Brain microvascular endothelial cell (primary cell): ENCODE results near the gene VIPR2.

Source experiments
- DNase-seq: peaks from one replicate; pipeline ENCODE4 v3.0.0-alpha.2; 2020
- H3K27ac ChIP-seq: fragments of 250-450 bp; sonication (Bioruptor Pico); 2 replicates; pipeline ENCODE4 v1.5.1; 2020; ENCODE audit warnings: mild to moderate bottlenecking, moderate library complexity
- H3K27me3 ChIP-seq: fragments of 250-450 bp; sonication (Bioruptor Pico); replicated peaks from 2 replicates; pipeline ENCODE4 v1.5.1; 2020; ENCODE audit warnings: mild to moderate bottlenecking
- H3K36me3 ChIP-seq: fragments of 250-450 bp; sonication (Bioruptor Pico); replicated peaks from 2 replicates; pipeline ENCODE4 v1.5.1; 2020; ENCODE audit warnings: mild to moderate bottlenecking
- H3K4me3 ChIP-seq: 2 replicates; pipeline ENCODE4 v1.5.1; 2011; ENCODE audit warnings: low read depth, mild to moderate bottlenecking, control low read depth, low read length, moderate library complexity
- CTCF ChIP-seq: IDR thresholded peaks from 2 replicates; pipeline ENCODE4 v1.5.1; 2011; ENCODE audit warnings: low read depth, mild to moderate bottlenecking, moderate library complexity, low read length, control low read depth, inconsistent platforms; ENCODE audit errors: missing control alignments
- in situ Hi-C: cut with HindIII; loops from 2 replicates; pipeline ENCODE4 v1.10.0; 2017; ENCODE audit warnings: low sequenced_read_pairs, low pct_ligation_motif_present

Gene VIPR2

GRCh38 chr7:159099711-159100231, 44.9 kb downstream of the VIPR2 start:
- no peaks in the 10 kb centered on the region for H3K27me3 ChIP-seq
- TF ChIP-seq CTCF = no peak
- in situ Hi-C loops = no loop called here
- no peak overlapping the region for H3K27ac ChIP-seq
- H3K36me3 ChIP-seq = no peaks in the 10 kb centered on the region
- H3K4me3 ChIP-seq = no peak overlapping the region
- no peak for DNase-seq

- no peaks in the 10 kb centered on the region for H3K36me3 ChIP-seq
- no peak overlapping the region for H3K27ac ChIP-seq
- no peak for DNase-seq
- H3K4me3 ChIP-seq = no peak overlapping the region
- in situ Hi-C loops = no loop called here
- H3K27me3 ChIP-seq = no peaks in the 10 kb centered on the region
- no peak for TF ChIP-seq CTCF
Observed at GRCh38 chr7:159098811-159099655, 45.6 kb downstream of the VIPR2 start.

DNA sequence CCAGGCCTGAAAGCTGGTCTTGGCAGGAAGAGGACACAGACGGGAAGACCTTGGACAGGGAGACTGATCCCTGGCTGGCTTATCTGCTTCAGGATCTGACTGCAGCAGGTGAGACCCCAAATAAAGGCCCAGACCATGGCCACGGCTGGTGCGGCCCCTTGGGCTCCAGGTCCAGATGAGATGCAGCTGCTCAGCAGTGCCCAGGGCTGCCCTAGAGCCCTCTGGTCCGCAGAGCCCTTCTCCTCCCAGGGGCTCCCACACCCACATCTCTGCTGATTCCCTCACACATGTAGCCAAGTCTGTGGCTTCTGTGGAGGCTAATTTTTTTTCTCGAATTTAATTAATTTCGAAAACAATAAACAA, 46.3 kb downstream of the VIPR2 start:
- no peak for DNase-seq
- Histone ChIP-seq H3K4me3 (no peak overlapping the region), H3K27me3 (no peaks in the 10 kb centered on the region), H3K36me3 (no peaks in the 10 kb centered on the region), H3K27ac (no peak overlapping the region)
- TF ChIP-seq CTCF = no peak
- in situ Hi-C loops = no loop called here

GRCh38 chr7:159097661-159098423, 46.8 kb downstream of the VIPR2 start:
- Histone ChIP-seq H3K27me3 (no peaks in the 10 kb centered on the region), H3K36me3 (no peaks in the 10 kb centered on the region), H3K27ac (no peak overlapping the region), H3K4me3 (no peak overlapping the region)
- TF ChIP-seq CTCF = no peak
- in situ Hi-C loops = no loop called here
- DNase-seq = no peak

DNA sequence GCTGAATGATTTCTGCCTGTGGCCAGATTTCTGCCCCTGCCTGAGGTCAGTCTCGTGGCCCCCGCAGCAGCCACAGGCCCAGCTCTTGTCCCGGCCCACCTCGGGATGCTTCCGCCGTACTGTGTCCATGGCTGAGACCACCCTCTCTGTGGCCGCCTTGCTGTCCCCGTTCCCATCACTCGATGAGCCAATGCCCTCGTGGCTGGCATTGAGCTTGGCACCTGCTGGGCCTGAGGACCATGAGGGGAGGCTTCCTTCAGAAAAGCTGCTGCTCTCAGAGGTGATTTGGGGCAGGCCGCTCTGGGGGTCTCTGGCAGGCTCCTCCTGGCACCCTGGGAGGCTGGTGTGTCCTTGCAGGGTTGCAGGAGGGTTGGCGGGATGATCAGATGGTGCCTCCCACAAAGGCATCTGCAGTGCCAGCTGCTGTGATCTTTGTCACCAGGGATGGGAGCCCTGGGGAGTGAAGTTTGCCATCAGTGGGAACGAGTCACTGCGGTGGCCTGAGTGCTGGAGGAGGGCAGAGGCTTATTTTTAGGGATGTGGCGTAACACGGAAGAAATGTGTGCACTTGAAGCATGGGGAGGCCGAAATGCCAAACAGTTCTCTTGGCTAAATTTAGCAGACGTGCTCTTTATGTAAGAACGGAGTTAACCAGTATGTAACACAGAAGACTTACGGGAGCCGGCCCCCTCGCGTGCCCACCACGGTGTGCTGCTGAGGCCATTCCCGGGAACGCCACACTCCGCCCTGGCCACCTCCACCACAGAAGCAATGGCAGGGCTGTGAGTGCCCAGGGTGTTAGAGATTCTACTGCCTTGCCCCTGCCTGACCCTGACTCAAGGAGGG, 47.7 kb downstream of the VIPR2 start:
- no peak for TF ChIP-seq CTCF
- DNase-seq = no peak
- no peaks in the 10 kb centered on the region for H3K36me3 ChIP-seq
- no peak overlapping the region for H3K4me3 ChIP-seq
- in situ Hi-C loops = no loop called here
- no peaks in the 10 kb centered on the region for H3K27me3 ChIP-seq
- no peak overlapping the region for H3K27ac ChIP-seq
